Stimulated activated CD4-positive, alpha-beta T cell treated with anti-CD3 and anti-CD28 coated beads, TNF-alpha, amount 100 ng/mL, for 48 hours (primary cell): ENCODE data around the gene CCSER1.

Experiments used
- DNase-seq, 3 donors: peaks; one replicate each; pipeline ENCODE4 v3.0.0-alpha.2; 2020; ENCODE audit warnings: low read depth in 3 of 3

Gene CCSER1

DNA sequence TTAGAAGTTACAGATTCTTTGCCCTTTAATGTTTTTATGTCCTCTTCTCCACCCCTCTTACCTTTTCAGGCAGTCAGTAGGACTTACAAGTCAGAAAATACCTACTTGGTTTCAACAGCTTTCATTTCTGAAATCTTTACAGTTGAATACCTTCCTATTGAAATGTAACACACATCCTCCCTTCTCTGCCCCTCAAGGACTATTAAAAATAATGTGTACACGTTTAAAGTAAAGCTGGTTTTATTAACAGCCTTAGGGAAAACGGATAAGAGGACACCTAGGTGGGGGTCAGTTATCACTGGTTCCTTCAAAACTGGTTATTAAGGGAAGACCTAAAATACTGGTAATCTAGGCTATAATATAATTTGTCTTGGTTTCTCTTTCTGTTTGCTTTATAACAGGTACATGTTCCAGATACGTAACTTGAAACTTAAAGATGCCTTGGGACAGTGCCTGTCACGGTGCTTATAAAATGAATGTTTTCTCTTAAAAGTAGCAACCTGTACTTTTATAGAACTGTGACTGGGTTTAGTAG, 1.8 kb downstream of the CCSER1 start:
- no peak for DNase-seq

DNA sequence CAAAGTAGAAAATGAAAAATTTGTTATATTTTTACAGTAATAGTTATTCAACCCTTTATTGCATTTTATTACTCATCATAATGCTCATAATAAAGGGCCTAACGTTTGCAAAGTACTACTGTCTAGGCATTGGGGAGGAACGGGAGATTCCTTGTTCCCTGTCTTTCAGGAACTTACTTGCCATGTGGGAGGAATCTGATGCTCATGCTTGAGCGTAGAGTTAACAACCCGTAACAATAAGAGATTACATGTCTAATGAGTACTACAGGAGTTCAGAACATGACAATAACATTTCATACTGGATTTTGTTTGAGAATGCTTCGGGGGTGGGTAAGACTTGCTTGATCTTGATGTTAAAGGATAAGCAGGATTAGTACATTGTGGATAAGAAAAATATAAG, 2.9 kb downstream of the CCSER1 start:
- DNase-seq = no peak

DNA sequence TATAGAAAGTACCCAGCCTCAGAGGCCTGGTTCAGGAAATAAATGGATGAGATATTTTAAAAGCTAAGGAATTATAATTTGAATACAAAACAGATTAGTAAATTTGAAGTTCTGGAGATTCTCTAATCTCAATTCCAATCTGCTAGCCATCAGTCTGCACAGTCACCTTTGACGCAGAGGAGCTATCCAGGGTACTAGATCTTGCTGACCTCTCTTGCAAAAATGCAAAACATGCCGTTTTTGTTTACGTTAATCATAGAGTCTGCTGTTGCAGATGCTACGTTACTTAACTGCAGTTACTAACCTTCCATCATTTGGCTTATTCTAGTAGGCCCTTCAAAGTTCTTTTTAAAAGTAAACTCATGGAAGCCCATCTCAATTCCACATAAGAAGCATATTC, 10.4 kb downstream of the CCSER1 start:
- no peak for DNase-seq

DNA sequence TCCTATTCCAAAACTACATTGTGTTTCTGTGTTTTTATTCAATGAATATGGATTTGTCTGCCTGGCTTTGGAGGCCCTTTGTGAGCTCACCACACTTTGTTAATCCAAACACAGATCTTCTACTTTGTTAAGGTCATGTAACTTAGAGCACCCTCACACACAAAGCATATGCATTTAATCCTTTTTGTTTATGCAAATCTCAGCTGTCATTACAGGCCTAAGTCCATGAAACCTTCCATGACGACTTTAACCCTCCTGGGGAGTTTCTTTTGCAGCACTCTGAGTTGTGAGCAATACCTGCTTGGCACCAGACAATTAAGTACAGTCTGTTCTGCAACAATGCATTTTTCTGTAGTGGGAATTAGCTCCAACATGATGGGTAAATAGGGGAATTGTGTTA, 14.9 kb downstream of the CCSER1 start:
- DNase-seq = no peak

DNA sequence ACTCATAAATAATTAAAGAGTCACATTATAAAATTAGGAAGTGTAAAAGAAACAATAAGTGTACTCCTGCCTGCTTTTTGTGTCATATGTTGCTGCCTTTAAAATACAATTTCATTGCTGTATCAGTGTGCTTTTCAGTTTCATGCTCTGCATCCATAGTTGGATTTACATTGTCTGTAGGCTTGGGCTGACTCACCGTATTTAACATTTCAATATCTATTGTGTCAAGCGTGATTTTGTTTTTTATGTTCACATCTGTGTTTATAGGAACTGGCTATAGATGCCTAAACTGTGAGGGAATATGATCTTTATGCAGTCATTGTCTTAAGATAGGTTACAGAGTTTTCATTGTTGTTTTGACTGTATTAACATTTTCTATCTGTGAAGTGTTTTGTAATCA, 18.1 kb downstream of the CCSER1 start:
- DNase-seq = no peak

DNA sequence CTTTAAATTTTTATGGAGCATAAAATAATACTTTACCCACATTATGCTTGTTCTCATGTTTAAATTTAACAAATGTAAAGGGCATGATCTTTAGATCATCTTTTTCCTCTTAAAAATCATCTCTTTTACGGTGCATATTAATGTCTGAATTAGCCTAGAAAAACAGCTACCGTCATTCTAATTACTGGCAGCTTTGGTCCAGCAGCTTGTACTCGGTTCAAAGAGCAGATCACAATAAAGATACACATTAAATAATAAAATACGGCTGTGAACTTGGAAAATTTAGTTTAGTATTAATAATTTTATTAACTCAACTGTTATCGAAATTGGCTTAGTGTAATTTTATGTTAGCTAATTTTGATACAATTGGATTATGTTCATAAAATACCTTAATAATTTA, 19.1 kb downstream of the CCSER1 start:
- no peak for DNase-seq

DNA sequence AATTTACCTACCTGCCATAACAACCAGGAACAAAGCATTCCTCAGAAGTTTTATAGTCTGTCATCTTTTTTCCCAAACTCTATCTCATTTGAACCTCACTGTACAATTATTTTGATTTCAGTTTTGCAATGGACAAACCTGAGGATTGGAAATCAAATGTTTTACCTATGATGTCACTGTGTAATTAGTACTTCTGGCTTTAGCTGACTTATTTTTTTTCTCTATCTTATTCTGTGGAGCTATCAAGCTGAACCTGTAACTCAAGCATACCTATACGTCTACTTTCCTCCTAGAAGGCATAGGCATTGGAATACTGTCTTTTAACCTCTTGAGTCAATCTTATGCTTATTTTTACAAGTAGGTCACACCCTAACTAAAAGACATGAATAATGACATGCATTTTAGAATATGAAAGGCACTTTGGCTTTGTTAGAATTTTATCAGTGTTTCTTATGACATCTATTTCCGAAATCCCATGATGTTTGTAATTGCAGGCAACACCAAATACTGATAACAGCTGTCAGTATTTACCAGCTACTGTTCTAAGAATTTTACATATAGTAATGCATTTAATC, 21.5 kb downstream of the CCSER1 start:
- DNase-seq = no peak

DNA sequence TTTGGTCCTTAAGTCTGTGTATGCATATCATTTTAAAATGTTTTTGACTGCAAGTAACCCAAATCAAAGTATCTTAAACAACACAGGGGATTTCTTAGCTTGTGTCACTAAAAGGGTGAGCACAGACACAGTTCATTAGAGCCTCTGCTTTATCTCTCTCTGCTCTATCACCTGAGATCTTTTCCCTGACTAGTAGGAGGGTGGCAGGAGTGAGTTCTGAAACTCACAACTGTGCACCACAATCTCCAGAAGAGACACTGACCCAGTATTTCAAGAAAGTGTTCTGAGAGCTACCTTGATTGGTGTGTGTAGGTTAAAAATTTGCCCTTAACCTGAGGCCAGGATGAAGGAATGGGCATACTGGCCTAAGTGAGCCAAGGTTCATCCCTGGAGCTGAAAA, 24.8 kb downstream of the CCSER1 start:
- no peak for DNase-seq

DNA sequence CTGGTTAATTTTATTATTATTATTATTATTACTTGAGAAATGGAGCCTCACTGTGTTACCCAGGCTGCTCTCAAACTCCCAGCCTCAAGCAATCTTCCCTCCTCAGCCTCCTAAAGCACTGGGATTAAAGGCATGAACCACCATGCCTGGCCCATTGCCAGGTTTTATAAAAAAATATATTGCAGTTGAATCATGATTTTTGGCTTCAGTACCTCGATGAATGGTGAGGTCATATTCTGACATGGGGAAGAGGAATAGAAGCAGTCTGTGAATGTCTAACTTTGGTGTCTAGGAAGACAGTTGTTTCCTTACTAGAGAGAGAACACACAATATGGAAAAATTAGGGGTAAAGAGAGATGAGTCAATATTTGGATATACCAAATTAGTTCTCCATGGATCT, 32.0 kb downstream of the CCSER1 start:
- no peak for DNase-seq

DNA sequence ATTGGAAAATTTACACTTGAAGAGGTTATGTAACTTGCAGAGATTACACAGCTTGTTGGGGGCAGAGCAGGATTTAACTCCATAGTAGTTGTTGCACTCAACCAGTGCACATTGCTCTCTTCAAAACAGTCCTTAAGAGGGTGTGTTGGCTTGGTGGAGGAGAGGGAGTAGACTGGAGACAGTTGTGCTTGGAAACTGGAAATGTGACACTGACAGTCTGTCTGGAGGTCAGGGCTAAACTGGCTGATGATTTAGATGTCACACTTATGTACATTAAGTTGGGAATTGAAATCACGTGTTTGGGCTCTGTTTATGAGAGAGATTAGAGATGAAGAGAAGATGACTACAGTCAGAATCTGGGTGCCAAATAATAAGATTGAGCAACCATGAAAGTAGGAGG, 32.9 kb downstream of the CCSER1 start:
- DNase-seq = no peak

DNA sequence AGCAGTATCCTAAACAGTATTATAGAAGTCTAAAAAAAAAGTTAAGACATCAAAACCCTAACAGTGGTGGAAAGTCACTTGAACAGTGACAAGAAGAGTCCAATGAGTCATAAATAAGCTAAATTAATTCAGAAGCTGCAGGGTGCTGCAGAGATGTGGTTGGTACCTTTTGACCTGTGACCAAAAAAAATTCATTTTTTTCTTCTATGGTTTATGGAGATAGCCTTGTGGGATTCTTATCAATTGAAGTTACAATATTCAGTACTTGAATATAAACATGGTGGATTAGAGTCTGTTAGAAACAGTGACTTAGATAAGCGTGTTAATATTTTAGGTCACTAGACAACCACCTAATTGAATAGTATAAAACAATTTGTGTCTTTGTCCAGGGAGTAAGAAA, 35.4 kb downstream of the CCSER1 start:
- DNase-seq = no peak

DNA sequence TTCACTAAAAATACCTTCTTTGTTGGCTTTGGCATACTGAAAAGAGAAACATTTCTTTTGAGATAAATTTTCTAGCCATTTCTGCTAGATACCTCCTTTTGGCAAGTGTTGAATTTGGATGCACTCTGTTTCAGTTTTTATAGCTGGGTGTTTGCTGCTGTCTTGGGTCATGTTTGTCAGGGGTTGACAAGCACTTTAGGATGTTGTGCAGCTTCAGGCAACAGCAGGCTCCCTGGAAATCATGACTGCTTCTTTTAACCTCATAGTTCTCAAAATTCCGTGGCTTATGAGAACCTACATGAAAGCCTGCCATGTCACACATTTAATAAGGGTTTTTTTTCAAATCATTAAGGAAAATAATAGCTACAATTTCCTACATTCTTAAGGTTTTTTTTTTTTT, 36.7 kb downstream of the CCSER1 start:
- DNase-seq = no peak

DNA sequence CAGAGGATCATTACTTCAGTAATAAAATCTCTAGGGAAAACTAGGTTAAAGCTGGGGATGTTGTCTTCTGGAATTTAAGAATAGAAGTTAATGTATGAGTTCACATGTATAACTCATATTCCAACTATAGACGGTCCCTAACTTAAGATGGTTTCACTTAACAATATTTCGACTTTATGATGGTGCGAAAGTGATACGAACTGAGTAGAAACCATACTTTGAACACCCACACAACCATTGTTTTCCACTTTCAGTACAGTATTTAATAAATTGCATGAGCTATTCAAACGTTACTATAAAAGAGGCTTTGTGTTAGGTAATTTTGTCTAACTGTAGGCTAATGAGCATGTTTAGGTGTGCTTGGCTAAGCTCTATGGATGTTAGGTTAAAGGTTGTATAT, 38.7 kb downstream of the CCSER1 start:
- no peak for DNase-seq

DNA sequence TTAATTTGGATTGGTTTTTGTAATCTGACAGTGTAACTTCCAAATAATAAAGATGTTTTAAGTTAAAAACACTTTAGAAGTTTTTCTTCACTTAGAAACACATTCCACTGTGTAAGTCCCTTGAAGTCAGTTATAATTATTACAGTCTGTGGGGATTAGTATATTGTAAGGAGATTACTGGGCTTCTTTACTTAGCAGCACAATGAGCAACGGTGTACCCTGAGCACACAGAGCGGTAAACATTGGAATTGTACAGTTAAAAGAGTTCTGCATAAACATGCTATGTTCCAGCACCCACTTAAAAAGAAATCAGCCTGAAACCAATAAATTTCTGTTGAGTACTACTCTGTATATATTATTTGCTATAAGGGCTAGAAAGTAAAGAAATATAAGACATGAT, 44.3 kb downstream of the CCSER1 start:
- no peak for DNase-seq

DNA sequence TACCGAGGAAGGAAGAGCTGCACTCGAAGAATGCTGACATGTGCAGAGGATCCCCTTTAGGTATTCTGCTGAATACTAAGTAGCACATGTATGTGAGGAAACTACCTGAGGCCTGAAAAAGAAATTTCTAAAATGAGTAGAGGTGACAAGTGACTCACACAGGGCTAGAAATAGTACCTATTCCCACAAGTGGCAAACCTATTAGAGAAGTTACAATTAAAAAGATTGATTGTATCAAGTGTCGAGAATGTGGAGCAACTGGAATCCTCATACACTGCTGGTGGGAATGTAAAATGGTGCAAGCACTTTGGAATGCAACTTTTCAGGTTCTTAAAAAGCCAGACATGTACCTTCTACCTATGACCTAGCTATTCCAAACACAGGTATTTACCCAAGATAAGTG, 47.4 kb downstream of the CCSER1 start:
- DNase-seq = no peak

DNA sequence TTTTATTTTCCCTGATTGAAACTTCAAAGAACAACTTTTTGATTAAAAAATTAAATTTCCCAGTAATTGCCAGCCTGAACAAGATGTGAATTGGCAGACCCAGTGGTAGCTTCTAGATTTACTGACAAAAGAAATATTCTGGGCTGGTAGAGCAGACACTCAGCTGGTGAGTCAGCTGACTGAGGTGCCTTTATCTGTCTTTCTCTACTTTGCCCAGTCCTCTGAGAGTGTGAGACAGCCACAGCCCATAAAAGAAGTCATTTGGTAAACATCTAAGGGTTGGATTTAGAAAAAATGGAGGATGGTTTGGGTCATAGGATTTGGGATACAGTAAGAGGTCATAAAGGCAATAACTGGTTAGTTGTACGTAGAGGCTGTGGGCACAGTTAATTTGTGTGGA, 54.5 kb downstream of the CCSER1 start:
- no peak for DNase-seq

DNA sequence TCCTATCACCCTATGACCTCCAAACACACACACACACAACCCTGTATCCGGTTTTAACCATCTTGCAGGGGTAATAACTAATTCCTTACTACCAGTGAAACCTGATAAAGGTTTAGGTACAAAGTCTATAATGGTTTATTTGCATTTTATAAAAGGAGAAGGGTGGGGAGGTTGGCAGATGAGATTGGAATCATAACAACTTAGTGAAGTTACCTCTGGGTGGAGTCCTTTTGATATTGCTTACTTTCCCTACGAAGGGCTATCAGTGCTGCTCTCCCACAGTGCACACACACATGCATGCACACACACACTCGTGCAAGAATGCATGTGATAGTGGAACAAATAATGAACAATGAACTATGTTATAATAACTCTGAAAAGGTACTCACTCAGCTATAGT, 56.1 kb downstream of the CCSER1 start:
- no peak for DNase-seq

DNA sequence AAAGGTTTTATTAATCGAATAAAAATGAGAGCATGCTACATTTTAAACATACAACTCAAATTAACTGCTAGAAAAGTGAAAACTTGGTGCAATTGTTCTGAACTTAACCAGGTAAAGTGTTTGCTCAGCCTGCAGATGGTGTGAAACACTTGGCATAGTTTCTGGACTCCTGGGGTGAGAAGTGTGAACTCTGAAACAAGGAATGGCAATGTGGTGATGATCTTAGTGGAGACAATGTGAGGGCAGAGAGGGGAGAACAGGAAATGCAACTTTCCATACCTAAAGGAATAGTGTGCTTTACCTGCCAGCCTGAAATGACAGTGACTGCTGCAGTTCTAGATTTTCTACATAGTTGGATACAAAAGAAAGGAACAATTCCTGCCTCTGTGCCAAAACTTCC, 57.4 kb downstream of the CCSER1 start:
- DNase-seq = no peak

DNA sequence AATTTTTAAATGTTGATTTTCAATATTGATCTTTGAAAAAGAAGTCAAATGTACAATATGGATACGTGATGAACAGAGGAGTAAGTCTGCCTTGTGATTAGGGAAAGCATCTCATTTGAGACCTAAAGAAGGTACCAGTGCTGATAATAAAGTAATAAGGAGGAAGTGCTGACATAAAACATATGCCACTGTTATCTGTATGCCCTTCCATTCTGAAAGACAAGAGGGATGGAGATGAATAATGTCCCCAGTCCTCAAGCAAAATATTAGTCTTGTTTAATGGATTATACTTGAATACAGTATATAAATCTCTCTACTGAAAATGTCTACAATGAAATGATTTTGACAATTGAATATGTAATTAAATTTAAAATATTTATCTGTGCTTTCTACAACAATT, 58.2 kb downstream of the CCSER1 start:
- no peak for DNase-seq

DNA sequence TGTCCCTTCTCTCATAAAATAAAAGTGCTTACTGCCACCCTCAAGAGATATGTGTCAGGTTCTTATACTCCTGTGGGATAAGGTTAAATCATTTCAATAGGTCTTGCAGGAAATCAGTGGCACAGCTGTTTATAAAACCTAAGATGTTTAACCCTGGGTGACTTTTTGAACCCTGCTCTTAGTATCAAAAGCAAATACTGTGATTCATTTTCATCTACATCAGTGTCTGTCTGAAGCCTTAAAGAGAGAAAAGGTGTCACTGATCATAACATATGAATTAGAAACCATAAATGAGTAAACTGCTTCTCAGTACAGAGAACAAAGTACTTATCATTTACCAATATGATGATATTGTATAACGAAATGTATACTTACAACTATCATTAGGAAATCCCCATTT, 59.0 kb downstream of the CCSER1 start:
- DNase-seq = no peak

DNA sequence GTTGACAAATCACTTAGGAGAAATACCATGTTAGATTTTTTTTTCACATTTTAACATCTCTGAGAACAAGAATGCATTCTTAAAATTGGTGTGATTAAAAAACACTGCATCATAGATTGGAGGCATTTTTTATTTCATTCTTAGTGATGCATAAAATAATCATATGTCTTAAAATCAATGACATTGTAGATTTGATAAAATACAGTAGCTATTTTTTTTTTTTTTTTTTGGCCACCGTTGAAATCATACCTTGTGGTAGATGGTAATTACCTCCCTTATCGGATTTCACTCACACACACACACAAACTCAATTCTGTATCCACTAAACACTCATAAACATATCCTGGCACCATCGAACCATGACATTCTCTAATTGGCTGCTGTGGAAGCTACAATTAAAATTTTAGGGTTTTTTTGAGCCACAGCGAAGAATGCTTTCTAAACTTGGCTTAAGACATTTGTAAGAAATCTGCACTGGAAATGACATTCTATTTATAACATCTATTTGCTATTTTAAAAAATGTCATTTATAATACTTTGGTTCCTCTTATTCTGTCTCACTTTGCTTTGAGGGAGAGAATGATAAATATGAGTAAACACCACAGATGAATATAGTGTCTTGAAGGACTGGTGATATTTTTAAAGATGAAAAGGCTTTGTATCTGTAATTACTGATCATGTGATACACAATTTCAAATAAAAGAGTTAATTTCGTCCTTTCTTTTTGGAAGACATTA, 60.1 kb downstream of the CCSER1 start:
- DNase-seq = no peak

DNA sequence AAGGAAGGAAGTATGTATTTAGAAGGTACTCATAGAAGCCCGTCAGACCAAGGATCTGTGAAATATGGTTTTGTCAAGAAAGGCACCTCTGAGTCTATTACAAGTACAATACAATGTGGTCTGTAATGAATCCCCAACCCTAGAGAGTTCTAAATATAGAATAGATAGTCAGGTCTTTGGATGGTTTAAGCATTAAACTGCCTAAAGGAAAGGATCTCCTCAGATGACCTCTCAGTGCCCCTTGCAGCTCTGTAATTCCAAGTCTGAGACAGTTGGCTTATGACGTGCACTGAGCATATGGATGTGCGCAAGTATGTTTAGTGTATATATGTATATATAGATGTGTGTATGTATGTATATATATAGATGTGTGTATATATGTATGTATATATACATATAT, 62.0 kb downstream of the CCSER1 start:
- DNase-seq = no peak

DNA sequence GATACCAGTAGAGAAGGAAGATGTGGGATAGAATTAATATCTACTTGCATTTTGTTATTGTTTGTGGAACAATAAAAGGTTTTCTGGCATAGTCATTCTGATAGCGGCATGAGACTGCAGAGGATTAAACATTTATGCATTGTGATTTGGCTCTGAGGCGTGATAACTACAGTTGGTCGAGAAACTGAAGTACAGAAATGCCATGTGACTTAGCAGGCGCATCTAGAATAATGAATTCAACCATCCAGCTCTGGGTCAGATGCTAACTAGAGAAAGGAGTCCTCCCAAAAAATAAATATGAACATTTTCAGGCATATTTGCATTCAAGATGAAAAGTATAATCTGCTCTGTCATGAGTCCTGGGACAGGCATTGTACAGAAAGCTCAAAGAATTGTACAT, 62.8 kb downstream of the CCSER1 start:
- no peak for DNase-seq

DNA sequence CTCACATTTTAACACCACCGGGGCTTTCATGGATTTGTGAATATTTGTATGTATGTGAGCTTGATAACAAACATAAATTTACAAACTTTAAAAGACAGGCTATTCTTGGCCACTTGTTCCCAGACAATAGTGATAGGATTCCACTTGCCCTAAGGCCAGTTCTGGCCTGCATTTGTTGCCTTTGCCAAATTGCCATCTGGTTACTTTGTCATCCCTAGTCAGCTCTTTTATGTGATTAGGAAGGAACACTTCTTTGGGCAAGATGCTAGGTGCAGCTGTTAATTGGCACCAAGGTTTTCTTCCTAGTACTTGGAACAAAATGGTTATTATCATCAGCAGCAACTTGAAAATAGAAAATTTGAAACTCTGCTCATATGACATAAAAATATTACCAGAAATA, 63.3 kb downstream of the CCSER1 start:
- no peak for DNase-seq
